NCI-H748 (cell line): ENCODE data around the gene TOP2A.
"Not testable (repeated sequence)": the region's sequence is repeated elsewhere in the genome, so short reads cannot be mapped to it uniquely, and the experiment has no call there.

Experiments used
- DNase-seq: peaks from one replicate; lab custom pipeline; 2025; ENCODE audit not compliant: unreplicated experiment; lab: John Stamatoyannopoulos, UW

TOP2A gene

DNA sequence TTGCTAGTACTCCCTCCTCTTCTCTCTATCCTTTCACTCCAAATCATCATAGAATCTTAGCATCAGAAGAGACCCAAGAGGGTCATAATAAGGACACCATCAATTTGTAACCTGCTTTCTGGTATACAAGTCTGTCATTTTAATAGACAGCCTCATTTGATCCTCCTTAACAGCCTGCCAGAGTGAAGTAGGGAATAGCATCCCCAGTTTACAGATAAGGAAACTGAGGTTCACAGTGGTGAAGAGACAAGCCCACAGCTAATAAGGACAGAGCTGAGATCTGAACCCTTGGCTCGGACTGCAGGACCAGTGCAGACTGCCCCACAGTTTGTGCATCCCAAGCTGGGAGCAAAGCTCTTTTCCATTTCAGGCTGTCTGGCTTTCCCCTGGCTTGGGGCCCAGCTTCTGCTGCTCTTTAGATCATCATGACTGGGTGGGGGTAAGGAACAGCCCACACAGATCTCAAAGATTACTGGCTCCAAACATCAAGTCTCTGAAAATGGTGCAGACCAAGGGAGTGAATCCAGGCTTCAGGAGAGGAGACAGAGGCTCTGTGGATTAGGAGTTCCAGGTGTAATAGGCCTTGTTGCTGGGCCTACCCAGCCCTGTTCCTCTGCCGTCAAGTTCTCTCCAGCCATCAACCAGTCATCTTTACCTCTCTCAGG, 15.3 kb upstream of the TOP2A start:
- no peak for DNase-seq

DNA sequence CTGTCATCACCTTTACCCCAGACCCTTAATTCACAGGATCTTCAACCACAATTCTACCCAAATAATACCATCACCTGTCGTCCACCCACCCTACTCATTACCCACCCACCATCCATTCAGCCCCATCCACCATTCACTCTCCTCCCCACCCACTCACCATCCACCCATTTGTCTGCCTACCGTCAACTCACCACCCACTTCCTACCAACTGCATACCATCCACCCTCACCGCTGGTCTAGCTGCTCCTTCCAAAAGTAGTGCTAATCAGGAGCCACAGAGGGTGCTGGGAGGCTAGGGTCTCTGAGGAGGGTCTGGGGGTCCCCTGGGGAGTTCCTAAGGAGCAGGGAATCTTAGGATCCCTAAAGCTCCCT, 13.5 kb upstream of the TOP2A start:
- no peak for DNase-seq

DNA sequence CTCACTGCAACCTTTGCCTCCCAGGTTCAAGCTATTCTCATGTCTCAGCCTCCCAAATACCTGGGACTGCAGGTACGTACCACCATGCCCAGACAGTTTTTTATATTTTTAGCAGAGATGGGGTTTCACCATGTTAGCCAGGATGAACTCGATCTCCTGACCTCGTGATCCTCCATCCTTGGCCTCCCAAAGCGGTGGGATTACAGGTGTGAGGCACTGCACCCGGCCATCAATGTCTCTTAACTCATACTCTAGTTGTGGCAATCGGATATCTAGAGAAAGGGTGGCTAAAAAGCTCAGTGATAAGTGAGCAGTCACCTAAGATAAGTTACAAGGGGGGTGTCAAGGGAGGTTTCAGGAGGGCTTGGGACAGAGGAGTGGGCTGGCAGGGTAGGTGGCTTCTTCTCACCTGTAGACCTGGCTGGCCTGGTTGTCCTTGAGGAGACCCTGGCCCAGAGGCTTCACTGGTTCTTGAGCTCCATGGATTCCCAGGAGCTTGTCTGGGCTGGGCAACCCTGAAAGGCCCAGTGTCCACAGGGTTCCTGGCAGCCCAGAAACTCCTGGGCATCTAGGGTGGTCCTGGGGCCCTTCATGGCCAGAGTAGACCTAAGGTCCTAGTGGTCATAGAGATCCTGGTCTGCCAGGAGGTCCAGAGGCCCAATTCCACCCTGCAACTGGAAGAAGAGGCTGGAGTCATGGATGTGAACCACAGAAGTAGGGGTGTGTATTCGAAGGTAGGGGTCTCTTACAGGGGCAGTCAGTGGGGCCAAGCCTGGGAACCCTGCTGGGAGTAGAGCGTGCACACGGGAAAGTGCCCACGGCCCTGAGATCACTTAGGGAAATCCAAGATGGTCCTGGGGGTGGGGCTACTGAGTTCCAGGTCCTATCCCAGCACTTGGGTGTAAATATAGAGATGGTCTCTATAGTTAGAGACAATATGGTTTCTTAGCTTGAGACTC, 12.9 kb upstream of the TOP2A start:
- DNase-seq: no peak

DNA sequence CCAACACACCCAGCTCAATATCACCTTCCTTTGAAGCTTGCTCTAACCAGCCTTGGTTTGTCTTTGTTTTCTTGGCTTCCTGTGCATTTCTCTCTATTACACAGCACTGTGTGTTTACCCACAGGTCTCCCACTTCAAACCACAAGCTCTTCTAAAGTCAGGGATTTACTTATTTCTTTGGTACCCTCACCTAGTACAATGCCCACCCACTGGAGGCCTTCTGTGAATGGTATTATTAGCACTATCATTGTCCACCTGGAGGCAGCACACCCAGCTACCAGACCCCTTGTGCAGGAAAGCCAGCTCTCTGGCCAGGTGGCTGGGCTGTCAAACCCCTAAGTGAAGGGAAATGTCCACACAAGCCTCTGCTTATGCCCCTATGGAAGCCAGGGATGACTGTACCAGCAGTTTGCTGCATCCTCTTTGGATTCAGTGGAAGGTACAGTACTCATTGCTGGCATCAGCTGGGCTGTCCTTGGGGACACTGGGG, 9.4 kb upstream of the TOP2A start:
- no peak for DNase-seq

DNA sequence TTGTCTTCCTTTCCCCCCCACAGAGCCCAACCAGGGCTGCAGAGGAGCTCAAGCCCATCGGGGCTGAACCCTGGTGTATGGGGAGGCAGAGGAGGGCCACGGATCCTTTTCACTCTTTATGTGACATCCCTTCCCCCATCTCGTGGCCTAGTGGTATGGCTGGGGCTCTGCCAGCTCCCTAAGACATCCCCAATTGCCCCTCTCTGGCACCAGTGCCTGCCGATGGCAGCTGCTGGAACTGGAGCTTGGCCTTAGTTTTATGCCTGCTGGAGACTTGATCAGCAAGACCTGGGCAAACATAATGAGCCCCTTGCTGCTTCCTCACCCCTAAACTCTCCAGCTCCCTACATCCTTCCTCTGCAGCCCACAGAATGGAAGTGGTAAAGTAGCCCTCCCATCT, 8.0 kb upstream of the TOP2A start:
- no peak for DNase-seq

DNA sequence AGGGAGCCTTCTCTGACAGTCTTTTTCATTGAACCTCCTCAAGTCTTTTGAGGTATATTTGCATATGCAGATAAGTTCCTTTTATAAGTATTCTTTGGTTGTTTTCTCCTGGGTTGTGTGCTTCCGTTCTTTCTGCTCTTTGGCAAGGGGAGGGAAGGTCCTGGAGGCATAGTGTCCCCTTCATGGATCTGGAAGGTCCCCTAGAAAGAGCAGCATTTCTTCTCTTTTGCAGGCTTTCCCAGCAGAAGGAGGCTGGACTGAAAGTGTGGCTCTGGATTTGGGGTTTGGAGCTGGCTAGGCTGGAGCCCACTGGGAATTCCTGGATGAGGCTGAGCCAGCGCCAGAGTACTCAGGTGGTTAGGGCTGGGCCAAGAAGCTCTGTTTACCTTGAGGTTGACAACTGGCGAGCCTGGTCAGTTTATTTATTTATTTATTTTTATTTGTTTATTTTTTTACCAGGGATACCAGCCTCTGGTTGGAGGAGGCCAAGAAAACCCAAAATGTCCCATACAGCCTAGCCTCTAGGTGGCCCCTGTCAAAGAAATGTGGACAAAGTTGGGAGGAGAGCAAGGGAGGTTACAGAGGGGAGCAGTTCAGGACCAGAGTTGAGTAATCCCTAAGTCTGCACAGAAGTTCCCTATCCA, 5.4 kb upstream of the TOP2A start:
- no peak for DNase-seq

DNA sequence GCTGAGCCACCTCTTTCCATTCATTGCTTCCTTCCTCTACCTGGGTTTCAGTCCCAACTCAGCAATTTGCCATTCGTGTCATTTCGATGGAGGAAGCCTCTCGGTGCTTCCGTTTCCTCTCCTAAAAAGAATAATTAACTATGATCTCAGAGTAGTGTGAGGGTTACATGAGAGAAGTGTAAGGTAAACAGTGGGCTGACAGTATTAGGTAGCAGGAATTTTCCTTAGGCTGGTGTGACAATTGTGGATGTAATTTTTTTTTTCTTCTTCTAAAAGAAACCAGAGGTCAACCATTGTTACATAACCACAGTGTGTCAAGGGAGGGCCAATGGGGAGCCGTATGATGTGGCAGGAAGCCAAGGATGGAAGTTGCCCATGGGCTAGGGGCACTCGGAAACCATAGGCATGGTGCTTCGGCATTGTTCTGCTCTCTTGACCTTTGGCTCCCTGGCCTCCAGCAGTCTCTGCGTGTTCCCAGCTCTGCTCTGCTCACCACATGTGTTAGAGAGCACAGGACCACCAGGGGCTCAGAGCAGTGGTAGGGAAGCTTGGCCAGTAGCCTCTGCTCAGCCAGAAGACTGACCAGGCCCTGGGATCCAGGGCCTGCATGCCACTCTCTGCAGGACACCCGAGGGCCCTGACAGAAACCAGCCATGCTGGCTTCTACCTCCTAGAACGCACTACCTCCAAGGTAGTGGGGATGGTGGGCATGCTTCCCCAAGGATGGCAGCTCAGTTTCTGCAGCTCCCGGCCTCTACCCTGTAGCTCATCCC, 2.0 kb upstream of the TOP2A start:
- peak; percentile 30 for DNase-seq

DNA sequence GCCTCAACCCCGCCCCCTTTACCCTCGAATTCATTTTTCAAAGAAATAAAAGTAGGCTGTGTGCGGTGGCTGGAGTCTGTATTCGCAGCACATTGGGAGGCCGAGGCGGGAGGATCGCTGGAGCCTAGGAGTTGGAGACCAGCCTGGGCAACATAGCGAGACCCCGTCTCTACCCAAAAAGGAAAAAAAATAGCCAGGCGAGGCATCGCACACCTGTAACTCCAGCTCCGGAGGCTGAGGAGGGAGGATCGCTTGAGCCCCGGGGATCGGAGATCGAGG, 671 bp upstream of the TOP2A start:
- no peak for DNase-seq

DNA sequence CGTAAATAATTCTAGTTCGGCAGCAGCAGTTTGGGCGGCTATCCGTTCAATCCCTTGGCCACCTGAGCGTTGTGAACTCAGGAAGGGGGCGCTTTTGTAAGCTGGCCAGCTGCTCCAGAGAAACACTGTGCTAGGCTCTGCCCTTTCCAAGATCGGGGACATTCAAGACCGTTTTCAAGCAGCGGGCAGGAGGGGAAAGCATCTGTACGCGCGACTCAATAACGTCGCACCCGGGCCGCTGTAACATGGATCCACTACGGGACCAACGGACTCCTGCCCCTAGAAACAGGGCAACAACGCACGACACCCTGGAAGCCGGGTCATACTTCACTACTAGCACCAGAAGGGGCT, 463 bp downstream of the TOP2A start:
- DNase-seq: peak; percentile 51

DNA sequence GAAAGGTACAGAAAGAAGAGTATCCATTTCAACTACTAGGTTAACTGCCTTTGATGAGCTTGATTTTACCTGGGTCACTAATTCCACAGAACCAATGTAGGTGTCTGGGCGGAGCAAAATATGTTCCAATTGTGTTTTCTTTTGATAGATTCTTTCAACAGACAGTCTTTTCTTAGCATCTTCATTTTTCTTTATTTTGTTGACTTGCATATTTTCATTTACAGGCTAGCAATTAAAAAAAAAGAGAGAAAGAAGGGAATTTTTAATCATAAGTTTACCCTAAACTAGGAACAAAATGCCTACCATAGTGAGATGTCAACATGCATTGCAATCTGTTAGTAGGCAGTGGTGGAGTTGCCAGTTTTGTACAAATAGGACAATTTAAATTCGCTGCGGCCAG, 1.0 kb downstream of the TOP2A start:
- no peak for DNase-seq

DNA sequence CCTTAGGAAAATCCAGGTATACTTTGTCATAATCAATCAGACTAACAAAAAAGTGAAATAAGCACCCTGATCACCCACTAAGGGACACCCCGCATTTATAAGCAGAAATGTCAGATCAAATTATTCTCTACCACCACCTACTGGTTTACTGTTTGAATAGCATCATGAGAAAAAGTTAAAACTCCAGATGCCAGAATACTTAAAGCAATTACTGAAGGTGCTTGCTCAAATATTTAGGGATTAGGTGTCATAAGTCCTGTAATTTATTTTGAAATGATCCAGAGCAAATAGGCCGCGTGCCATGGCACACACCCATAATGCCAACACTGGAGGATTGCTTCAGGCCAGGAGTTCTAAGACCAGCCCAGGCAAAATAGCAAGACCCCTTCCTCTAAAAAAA, 2.3 kb downstream of the TOP2A start:
- peak; percentile 35 for DNase-seq

DNA sequence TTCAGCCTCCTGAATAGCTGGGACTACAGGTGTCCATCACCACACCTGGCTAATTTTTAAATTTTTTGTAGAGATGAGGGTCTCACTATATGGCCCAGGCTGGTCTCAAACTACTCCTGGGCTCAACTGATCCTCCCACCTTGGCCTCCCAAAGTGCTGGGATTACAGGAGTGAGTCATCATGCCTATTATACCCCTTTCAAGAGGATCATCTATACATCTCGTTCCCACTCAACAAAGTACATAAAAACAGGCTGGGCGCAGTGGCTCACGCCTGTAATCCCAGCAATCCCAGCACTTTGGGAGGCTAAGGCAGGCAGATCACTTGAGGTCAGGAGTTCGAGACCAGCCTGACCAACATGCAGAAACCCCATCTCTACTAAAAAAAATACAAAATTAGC, 3.4 kb downstream of the TOP2A start:
- DNase-seq: not testable (repeated sequence)

DNA sequence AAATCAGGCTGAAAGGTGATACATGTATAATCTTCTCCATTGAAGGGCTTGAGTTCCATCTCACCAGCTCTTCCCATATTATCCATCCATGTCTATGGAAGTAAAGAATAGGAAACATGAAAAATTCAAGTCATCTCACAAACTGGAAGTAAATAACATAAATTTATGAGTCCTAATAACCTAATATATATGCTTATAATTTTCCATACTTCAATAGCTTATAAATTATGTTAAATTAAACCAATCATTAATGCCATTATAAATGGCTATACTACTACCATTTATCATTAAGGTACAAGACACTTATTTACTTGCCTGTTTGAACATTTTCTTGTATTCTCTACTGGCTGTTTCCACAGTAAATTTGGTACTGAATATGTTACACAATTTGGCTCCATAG, 4.8 kb downstream of the TOP2A start:
- DNase-seq: no peak

DNA sequence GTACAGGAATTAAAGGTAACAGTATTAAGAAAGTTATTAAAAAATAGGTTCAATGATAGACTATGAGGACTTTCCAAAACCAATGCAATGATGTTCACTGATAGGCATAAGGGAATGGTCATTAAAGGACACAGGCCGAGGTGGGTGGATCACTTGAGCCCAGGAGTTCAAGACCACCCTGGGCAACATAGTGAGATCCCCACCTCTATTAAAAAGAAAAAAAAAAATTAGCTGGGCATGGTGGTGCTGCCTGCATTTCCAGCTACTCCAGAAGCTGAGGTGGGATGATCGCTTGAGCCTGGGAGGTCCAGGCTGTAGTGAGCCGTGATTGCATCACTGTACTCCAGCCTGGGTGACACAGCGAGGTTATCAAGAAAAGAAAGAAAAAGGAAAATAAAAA, 5.9 kb downstream of the TOP2A start:
- DNase-seq: no peak

DNA sequence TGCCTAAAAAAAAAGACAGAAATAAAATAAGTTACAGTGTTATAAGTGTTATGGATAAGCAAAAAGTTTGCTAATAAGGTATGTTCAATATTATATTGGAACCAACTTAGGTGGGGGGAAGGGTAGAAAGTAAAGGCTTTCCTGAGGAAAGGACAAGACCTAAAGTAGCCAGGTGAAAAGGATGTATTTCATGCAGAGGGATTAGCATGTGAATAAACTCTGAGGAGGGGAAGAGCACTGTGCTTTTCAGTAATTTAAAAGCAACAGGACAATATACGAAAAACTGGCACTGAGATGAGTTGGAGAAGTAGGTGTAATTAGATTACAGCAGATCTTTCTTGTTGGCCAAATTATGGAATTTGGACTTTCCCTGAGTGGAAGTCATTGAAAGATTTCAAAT, 7.6 kb downstream of the TOP2A start:
- DNase-seq: no peak

DNA sequence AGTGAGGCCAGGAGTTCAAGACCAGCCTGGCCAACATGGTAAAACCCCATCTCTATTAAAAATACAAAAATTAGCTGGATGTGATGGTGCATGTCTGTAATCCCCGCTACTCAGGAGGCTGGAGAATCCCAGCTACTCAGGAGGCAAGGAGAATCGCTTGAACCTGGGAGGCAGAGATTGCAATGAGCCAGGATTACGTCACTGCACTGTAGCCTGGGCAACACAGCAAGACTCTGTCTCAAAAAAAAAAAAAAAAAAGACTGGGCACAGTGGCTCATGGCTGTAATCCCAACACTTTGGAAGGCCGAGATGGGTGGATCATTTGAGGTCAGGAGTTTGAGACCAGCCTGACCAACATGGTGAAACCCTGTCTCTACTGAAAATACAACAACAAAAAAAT, 8.2 kb downstream of the TOP2A start:
- DNase-seq: not testable (repeated sequence)

DNA sequence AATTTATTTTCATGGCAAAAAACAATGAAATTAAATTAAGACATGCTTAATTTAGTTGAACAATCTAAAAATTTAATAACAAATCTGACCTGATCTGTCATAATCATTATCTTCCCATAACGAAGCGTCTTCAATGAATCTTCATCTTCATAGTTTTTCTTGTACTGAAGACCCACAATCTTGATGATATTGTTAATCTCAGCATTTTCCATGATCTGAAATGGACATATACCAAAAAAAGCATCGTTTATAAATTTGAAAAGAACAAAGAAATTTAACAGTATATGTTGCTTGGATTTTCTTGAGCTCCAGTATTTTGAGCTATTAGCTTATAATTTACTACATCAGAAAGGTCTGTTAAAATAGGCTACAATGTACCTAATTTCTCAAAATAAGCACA, 10.2 kb downstream of the TOP2A start:
- DNase-seq: no peak

DNA sequence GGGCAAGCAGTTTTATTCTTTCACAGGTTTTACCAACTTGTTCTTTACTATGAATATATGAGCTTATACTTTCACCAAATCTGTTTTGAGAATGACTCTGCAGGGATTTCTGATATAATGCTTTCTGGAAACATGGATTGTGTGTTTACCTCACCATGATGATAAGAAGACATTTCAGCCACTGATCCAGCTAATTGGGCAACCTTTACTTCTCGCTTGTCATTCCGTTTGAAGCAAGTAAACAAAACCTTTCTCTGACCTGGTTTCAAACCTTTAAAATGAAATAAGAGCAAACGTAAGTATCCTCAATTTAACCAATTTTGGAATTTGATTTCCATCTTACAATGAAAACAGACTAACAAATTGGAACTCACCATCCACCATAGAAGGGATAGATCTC, 13.7 kb downstream of the TOP2A start:
- no peak for DNase-seq

DNA sequence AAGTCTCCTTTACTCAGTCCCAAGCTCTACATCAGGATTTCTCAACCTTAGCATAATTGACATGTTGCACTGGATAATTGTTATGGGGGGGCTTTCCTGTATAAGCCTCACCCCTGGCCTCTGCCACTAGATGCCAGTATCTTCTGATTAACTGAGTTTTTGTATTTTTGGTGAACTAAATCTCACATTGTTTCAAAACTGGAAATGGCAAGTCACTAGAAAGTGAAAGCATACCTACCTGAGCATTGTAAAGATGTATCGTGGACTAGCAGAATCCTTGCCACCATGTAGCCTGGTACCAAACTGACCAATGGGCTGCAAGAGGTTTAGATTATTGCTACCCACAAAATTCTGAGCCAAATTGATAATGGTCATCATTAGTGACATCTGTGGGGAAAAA, 15.0 kb downstream of the TOP2A start:
- no peak for DNase-seq

DNA sequence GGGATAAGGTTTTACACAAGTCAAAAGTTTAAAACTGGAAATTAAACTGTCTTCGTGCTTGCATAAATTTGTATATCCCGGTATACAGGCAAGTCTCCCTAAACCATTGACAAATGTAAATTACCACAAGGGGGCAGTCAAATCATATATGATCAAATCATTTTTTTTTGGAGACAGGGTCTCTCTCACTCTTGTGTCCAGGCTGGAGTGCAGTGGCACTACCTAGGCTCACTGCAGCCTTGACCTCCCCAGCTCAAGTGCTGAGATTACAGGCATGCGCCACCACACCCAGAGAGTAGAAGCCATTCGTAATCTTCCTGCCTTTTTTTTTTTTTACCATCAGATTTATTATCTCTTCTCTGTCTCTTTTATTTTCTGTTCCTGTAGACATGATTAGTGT, 18.5 kb downstream of the TOP2A start:
- peak; percentile 50 for DNase-seq

DNA sequence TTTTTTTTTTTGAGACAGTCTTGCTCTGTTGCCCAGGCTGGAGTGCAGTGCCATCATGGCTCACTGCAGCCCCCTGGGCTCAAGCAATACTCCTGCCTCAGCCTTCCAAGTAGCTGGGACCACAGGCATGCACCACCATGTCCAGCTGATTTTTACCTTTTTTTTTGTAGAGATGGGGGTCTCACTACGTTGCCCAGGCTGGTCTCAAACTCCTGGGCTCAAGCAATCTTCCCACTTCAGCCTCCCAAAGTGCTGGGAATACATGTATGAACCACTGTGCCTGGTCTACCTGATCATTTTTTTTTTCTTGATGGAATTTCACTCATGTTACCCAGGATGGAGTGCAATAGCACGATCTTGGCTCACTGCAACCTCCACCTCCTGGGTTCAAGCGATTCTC, 31.1 kb downstream of the TOP2A start:
- not testable (repeated sequence) for DNase-seq
